A673 (cell line): Measurements from ENCODE around the gene FARP1. TPM values are rescaled to one million over a fixed set of nuclear protein-coding genes. Genes with fewer than 3 reads are reported as not detected.

Experiments
- BruUV-seq: library from RNA; stranded (reverse); fragments of 400-500 nt; replicated peaks from 2 replicates; lab custom pipeline; 2021; lab: Mats Ljungman, UMichigan
- CTCF ChIA-PET: fragments of 300-600 bp; sonication (Branson Sonifier 250); formaldehyde crosslinking; loops from one replicate; lab custom pipeline; 2022; ENCODE audit warnings: antibody characterized with exemption; lab: Charles Lee
- POLR2A ChIA-PET: fragments of 300-600 bp; sonication (Branson Sonifier 250); formaldehyde crosslinking; loops from one replicate; lab custom pipeline; 2022; ENCODE audit warnings: antibody characterized with exemption; ENCODE audit not compliant: low non-redundant PET; lab: Charles Lee
- DNase-seq: peaks from one replicate; pipeline ENCODE4 v3.0.0-alpha.2; 2015; ENCODE audit warnings: low spot score
- H3K27ac ChIP-seq: fragments of 200-600 bp; sonication (generic); 2 replicates; pipeline ENCODE4 v1.5.1; 2016; ENCODE audit warnings: mixed run types, low read depth, mild to moderate bottlenecking, mixed read lengths, antibody characterized with exemption, low read length; ENCODE audit not compliant: poor library complexity, severe bottlenecking
- H3K27me3 ChIP-seq: fragments of 200-600 bp; sonication (generic); replicated peaks from 2 replicates; pipeline ENCODE4 v1.6.1; 2017; ENCODE audit warnings: mixed run types, low read depth, mild to moderate bottlenecking, mixed read lengths, antibody characterized with exemption, low read length; ENCODE audit not compliant: insufficient read depth, poor library complexity
- H3K36me3 ChIP-seq: fragments of 200-600 bp; sonication (generic); 2 replicates; pipeline ENCODE4 v1.6.1; 2016; ENCODE audit warnings: mixed run types, mild to moderate bottlenecking, mixed read lengths, antibody characterized with exemption, low read length; ENCODE audit not compliant: insufficient read depth, poor library complexity, severe bottlenecking
- H3K4me1 ChIP-seq: fragments of 200-600 bp; sonication (generic); 2 replicates; pipeline ENCODE4 v1.6.1; 2017; ENCODE audit warnings: mixed run types, mild to moderate bottlenecking, mixed read lengths, antibody characterized with exemption, low read length; ENCODE audit not compliant: insufficient read depth, poor library complexity, severe bottlenecking
- H3K4me3 ChIP-seq: fragments of 200-600 bp; sonication (generic); 2 replicates; pipeline ENCODE4 v1.5.1; 2016; ENCODE audit warnings: low read depth, mixed run types, mild to moderate bottlenecking, mixed read lengths, low read length; ENCODE audit not compliant: poor library complexity, severe bottlenecking
- H3K9me3 ChIP-seq: fragments of 200-600 bp; sonication (generic); 2 replicates; pipeline ENCODE4 v1.6.1; 2016; ENCODE audit warnings: mixed run types, low read depth, mild to moderate bottlenecking, mixed read lengths, antibody characterized with exemption, low read length; ENCODE audit not compliant: poor library complexity, severe bottlenecking
- EZH2 ChIP-seq: fragments of 200-600 bp; sonication (generic); IDR thresholded peaks from 2 replicates; pipeline ENCODE4 v1.6.1; 2017; ENCODE audit warnings: borderline replicate concordance, low read depth, mild to moderate bottlenecking, mixed read lengths, antibody characterized with exemption, low read length; ENCODE audit not compliant: poor library complexity, severe bottlenecking
- intact Hi-C: fragments of 100-400 bp; cut with micrococcal nuclease; formaldehyde crosslinking; loops from one replicate; pipeline ENCODE4 v1.10.0; 2022; ENCODE audit not compliant: unreplicated experiment
- microRNA-seq: library from miRNA; unstranded; fragments of <30 nt; microRNA quantifications from one replicate; pipeline ENCODE4 v1.2.0, GENCODE V29; 2021
- total RNA-seq: library from RNA; stranded (reverse); gene quantifications from 2 replicates; pipeline ENCODE4 v1.2.3, GENCODE V29; 2021
- TF ChIP-seq, protein P1 (sequence below): fragments of 300-800, 200-600 bp; sonication (generic); conservative IDR thresholded peaks from 2 replicates; pipeline ENCODE4 v1.5.1; 2017; ENCODE audit warnings: low read depth, mild to moderate bottlenecking, antibody characterized with exemption, low read length, moderate library complexity, mixed read lengths

Gene FARP1
- total RNA-seq, 1 experiment from 2014 or later: 177 TPM

DNA sequence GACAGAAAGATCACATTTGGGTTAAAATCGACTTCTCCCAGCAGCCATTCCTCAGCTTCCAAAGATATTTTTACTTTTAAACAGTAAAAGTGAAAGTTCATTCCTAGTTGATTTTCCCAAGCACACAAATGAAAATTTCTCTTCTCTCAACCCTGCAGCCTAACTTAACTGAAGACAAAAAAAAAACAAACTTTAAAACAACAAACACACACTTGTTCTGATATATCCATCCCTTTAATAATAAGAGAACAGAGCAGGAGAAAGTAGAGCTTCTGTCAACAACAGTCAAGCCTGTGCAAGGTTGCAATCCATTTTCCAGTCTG is 361.1 kb downstream of the FARP1 start:
- intact Hi-C loops: no loop called here
- no peak overlapping the region for H3K4me3 ChIP-seq
- TF ChIP-seq, protein P1, sequence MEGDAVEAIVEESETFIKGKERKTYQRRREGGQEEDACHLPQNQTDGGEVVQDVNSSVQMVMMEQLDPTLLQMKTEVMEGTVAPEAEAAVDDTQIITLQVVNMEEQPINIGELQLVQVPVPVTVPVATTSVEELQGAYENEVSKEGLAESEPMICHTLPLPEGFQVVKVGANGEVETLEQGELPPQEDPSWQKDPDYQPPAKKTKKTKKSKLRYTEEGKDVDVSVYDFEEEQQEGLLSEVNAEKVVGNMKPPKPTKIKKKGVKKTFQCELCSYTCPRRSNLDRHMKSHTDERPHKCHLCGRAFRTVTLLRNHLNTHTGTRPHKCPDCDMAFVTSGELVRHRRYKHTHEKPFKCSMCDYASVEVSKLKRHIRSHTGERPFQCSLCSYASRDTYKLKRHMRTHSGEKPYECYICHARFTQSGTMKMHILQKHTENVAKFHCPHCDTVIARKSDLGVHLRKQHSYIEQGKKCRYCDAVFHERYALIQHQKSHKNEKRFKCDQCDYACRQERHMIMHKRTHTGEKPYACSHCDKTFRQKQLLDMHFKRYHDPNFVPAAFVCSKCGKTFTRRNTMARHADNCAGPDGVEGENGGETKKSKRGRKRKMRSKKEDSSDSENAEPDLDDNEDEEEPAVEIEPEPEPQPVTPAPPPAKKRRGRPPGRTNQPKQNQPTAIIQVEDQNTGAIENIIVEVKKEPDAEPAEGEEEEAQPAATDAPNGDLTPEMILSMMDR: no peak
- TF ChIP-seq EZH2: no peak
- ChIA-PET CTCF (no interaction called here), POLR2A (no interaction called here)
- H3K9me3 ChIP-seq: no peaks in the 10 kb centered on the region
- H3K27me3 ChIP-seq: no peaks in the 10 kb centered on the region
- no peaks in the 10 kb centered on the region for H3K36me3 ChIP-seq
- peaks cover 31% of the 10 kb centered on the region for H3K4me1 ChIP-seq
- DNase-seq: no peak
- no TSS peak for BruUV-seq
- no peak overlapping the region for H3K27ac ChIP-seq

DNA sequence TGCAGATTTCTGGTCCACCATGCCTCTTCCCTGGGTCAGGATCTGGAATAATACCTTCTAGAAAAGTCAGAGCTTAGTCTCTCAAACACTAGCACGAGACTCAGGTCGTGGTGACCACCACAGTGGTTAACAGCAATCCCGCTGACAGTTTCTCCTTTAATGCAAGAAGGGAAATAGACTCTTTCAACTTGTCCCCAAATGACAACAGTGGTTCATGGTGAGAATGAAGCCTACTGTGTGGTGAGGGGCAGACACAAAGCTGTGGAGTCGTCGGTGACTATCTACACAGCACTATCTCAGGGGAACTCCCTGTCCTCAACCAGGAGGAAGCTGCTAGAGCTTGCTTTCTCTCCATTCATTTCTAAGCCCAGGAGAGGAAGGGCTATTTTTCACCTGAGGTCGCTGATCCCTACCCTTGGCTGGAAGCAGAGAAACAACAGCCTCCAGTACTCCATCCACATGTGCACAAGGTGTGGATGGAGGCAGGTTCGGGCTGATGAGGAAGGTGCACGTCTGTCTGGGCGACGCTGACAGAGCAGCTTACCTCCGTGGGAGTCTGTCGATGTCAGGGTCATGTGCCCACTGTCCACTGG is 361.6 kb downstream of the FARP1 start:
- TF ChIP-seq, protein P1: no peak
- no peak for TF ChIP-seq EZH2
- Histone ChIP-seq H3K4me3 (no peak overlapping the region), H3K4me1 (peaks cover 31% of the 10 kb centered on the region), H3K9me3 (no peaks in the 10 kb centered on the region), H3K36me3 (no peaks in the 10 kb centered on the region), H3K27me3 (no peaks in the 10 kb centered on the region), H3K27ac (no peak overlapping the region)
- ChIA-PET POLR2A (no interaction called here), CTCF (no interaction called here)
- DNase-seq: no peak
- no TSS peak for BruUV-seq
- intact Hi-C loops: no loop called here

Small RNA genes lying within 50 kb of the gene (microRNA-seq; reads per million reads assigned to microRNA genes)
- not detected for gene MIR3170

Other genes starting within 250 kb of the FARP1 start
- 573 and 626 TPM in 2 replicates for gene IPO5, start 189.4 kb upstream of the FARP1 start, total RNA-seq
- gene RNF113B, start 34.2 kb downstream of the FARP1 start, total RNA-seq: not detected in 2 replicates